ENCODE results near the gene POMT1. TPM values are rescaled to one million over a fixed set of nuclear protein-coding genes. Genes with fewer than 3 reads are reported as not detected.

The POMT1 gene
- polyA plus RNA-seq, 1 of the 3 experiments (the other 2 are of a cell fraction) = 44.5 TPM

GRCh38 chr9:131467214-131467935 lies 35.3 kb upstream of the POMT1 start (continued):
- TF ChIP-seq REST (IDR thresholded peaks at IDR 0.05; ENCODE audit: low read depth, low read length) (no peak), MXI1 (IDR thresholded peaks at IDR 0.05; ENCODE audit: low read depth, low read length) (no peak), MAX (IDR thresholded peaks at IDR 0.05; ENCODE audit: low read depth) (no peak)

GRCh38 chr9:131468031-131468430 lies 34.7 kb upstream of the POMT1 start:
- no peak for TF ChIP-seq ELF1 (IDR thresholded peaks at IDR 0.05)
- no peak for TF ChIP-seq NFIC (IDR thresholded peaks at IDR 0.05; ENCODE audit: borderline replicate concordance)
- TF ChIP-seq GATA2 (CRISPR knock-in tag; IDR thresholded peaks at IDR 0.05) = no peak
- TF ChIP-seq GABPA (IDR thresholded peaks at IDR 0.05; ENCODE audit: low read depth) = no peak
- TF ChIP-seq REST (IDR thresholded peaks at IDR 0.05; ENCODE audit: low read depth, low read length) = peak; percentile 38; the same call in 1 of the 2 replicates
- Histone ChIP-seq H3K36me3 (replicated peaks in 1 of 2; ENCODE audit: control insufficient read depth in 1 of 2, insufficient read depth in 2 of 2, low read length in 1 of 2) (peaks cover 78 to 82% of the 10 kb centered on the region in 2 experiments), H3K79me2 (ENCODE audit: insufficient read depth) (peaks cover 94% of the 10 kb centered on the region), H3K9ac (no peak overlapping the region), H3K4me2 (no peak overlapping the region), H3K9me3 (no peaks in the 10 kb centered on the region), H3K27me3 (ENCODE audit: insufficient read depth) (no peaks in the 10 kb centered on the region), H3K27ac (ENCODE audit: low read depth in 2 of 2, low read length in 1 of 2) (no peak overlapping the region), H3K4me1 (ENCODE audit: control insufficient read depth in 1 of 2, insufficient read depth in 2 of 2, low read depth in 1 of 2, low read length in 1 of 2) (no peaks in the 10 kb centered on the region), H3F3A (replicated peaks; ENCODE audit: insufficient read depth) (peaks cover 2% of the 10 kb centered on the region), H2AFZ (ENCODE audit: low read depth) (no peak overlapping the region), H4K20me1 (ENCODE audit: insufficient read depth) (peaks cover 38% of the 10 kb centered on the region), H3K9me2 (no peaks in the 10 kb centered on the region), H3K4me3 (ENCODE audit: low read depth in 2 of 2, low read length in 1 of 2) (no peak overlapping the region)
- ChIA-PET CTCF (interaction anchor here (0.6 to 1.6 kb wide), 5 partner anchors 8 to 131 kb away, joined by 3 to 6 read pairs (median 4); no protein-coding TSS in a partner anchor), POLR2A (no interaction called here)
- 97% methylated on average over 4 of the region's 4 CpGs for WGBS (ENCODE audit: low lambda C conversion rate)
- no peak for DNase-seq
